ENCODE data around the gene TUBB1.
"Not testable (repeated sequence)": the region's sequence is repeated elsewhere in the genome, so short reads cannot be mapped to it uniquely, and the experiment has no call there.

Gene TUBB1

GRCh38 chr20:59006167-59006863, 12.9 kb upstream of the TUBB1 start:
- no peak for DNase-seq (ENCODE audit: low spot score)

- DNase-seq (ENCODE audit: low spot score) = peak; percentile 96
Measured at GRCh38 chr20:59006864-59007664, 12.2 kb upstream of the TUBB1 start, which contains the start of gene CTSZ. CTSZ (minus strand) TSS chr20:59007254; CDS start chr20:59007128, 126 bp downstream.

GRCh38 chr20:59007665-59008511, 11.3 kb upstream of the TUBB1 start:
- no peak for DNase-seq (ENCODE audit: low spot score)

DNA sequence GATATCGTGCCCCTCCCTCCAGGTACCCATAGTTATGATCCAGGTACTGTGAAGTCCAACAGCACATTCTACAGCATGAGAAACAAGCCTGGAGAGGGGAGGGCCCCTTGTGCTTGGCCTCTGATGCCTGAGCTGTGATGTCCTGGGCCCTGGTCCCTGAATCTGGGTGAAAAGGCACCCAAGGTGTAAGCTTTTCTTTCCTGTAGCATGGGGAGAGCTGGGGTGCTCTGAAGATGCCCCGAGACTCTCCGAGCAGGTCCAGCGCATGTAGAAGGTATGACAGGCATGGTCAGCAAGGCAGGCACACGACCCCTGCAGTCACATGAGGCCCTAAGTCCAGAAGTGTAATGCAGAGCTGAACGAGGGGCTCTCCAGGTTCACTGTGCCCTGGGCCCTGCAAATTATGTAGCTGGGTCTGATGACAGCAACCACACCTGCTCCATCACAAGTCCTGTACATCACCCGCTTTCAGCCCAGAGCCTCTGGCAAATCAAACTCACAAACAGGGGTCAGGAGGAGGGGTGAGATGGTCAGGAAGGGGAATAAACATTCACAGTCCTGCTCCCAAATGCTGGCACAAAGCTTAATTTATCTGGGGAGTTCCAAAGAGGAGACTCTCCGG, 10.4 kb upstream of the TUBB1 start:
- no peak for DNase-seq (ENCODE audit: low spot score)

DNA sequence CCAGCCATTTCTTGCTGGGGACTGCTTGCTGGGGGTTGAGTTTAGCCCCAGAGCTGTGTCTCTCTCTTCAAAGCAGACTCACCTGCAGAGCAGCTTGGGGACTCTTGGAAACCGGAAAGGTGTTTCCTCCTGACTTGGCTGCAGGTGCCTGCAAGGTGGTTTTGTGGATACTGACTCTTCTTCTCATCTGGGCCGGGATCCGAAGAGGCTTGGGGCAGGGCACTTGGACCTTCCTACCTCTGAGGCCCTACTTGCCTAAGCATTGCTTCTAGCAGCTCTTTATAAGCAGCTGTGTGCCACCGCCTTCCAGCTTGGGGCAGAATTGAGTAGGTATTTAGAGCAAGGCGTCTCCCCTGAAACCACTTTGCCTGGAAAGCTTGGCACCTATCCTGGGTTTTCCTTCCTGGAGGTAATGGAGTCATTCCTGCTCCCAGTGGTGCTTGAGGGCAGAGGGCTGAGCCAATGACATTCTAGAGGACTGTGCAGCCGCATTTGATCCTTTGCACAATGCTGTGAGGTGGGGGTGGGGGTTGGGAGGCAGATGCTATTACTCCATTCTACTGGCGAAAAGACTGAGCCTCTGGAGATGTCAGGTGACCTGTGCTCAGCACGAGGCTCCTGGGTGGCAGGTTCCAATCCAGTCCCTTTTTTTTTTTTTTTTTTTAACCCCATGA, 8.8 kb upstream of the TUBB1 start:
- DNase-seq (ENCODE audit: low spot score) = no peak

- DNase-seq (ENCODE audit: low spot score) = no peak
Measured at GRCh38 chr20:59010995-59011873, 8.0 kb upstream of the TUBB1 start.

GRCh38 chr20:59011874-59012157, 7.4 kb upstream of the TUBB1 start:
- DNase-seq (ENCODE audit: low spot score) = not testable (repeated sequence)

GRCh38 chr20:59013031-59013951, 5.9 kb upstream of the TUBB1 start:
- DNase-seq (ENCODE audit: low spot score) = no peak

DNA sequence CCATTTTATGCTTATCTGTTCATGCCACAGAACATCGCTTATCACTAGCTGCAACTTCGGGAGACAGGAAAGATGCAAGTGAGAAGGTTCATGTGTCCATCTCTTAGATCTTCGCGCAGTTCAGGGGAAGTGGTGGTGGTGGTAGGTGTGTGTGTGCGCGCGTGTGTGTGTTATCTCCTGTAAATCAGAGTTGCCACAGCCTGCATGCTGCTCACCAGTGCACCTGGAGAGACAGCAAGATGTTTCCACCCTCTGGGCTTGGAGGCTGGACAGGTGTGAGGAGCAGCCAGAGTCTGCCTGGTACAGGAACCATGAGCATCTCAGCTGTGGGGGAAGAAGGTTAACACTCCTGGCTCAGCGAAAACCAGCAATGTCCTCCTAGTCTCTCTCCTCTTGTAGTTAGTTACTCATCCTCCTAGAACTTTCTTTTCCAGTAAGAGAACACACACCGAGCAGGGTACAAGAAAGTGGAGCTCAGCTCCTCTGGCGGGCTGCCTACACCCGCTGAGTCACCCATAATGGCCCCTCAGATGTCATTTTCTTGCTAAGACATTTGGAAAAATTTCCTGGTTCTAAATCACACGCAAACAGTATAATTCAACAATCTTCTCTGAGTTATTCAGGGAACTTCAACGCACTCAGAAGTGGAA, 5.1 kb upstream of the TUBB1 start:
- DNase-seq (ENCODE audit: low spot score) = no peak

- no peak for DNase-seq (ENCODE audit: low spot score)
Measured at GRCh38 chr20:59014680-59015389, 4.4 kb upstream of the TUBB1 start.

GRCh38 chr20:59015411-59015810, 3.8 kb upstream of the TUBB1 start:
- DNase-seq (ENCODE audit: low spot score) = no peak

GRCh38 chr20:59015812-59016711, 3.2 kb upstream of the TUBB1 start:
- DNase-seq (ENCODE audit: low spot score) = no peak

- DNase-seq (ENCODE audit: low spot score) = no peak
Measured at GRCh38 chr20:59016795-59017492, 2.3 kb upstream of the TUBB1 start.

- no peak for DNase-seq (ENCODE audit: low spot score)
Measured at GRCh38 chr20:59017493-59018231, 1.6 kb upstream of the TUBB1 start.

- DNase-seq (ENCODE audit: low spot score) = no peak
Measured at GRCh38 chr20:59018817-59019216, 412 bp upstream of the TUBB1 start.
